Activated CD4-positive, alpha-beta T cell treated with anti-CD3 and anti-CD28 coated beads, Interleukin-2, amount 10 ng/mL, durations not matched to agents 24 days and 14 days (primary cell): ENCODE data around the gene TSPAN5. TPM values are rescaled to one million over a fixed set of nuclear protein-coding genes. Genes with fewer than 3 reads are reported as not detected.

Experiments used
- DNase-seq: peaks from one replicate; pipeline ENCODE4 v3.0.0; 2022
- H3K27ac Mint-ChIP-seq: one replicate; pipeline ENCODE4 v1.8.0; 2022; ENCODE audit warnings: mild to moderate bottlenecking, mixed read lengths
- H3K27me3 Mint-ChIP-seq: one replicate; pipeline ENCODE4 v1.8.0; 2022; ENCODE audit warnings: mixed read lengths
- H3K36me3 Mint-ChIP-seq: one replicate; pipeline ENCODE4 v1.8.0; 2022; ENCODE audit warnings: low read depth, mild to moderate bottlenecking, mixed read lengths
- H3K4me1 Mint-ChIP-seq: one replicate; pipeline ENCODE4 v1.8.0; 2021; ENCODE audit warnings: mixed read lengths
- H3K4me3 Mint-ChIP-seq: one replicate; pipeline ENCODE4 v1.8.0; 2022; ENCODE audit warnings: mild to moderate bottlenecking, moderate library complexity, mixed read lengths
- H3K9me3 Mint-ChIP-seq: one replicate; pipeline ENCODE4 v1.8.0; 2021; ENCODE audit warnings: mixed read lengths
- intact Hi-C: fragments of 100-400 bp; cut with micrococcal nuclease; formaldehyde crosslinking; loops from one replicate; pipeline ENCODE4 v1.15.1; 2023
- total RNA-seq: library from RNA; stranded (reverse); gene quantifications from 2 replicates; pipeline ENCODE4 v1.2.3, GENCODE V29; 2022

The TSPAN5 gene
- total RNA-seq, 1 donor from 2014 or later = 30.7 TPM

- H3K9me3 Mint-ChIP-seq = no peaks in the 10 kb centered on the region
- peaks cover 62% of the 10 kb centered on the region for H3K4me1 Mint-ChIP-seq
- no peaks in the 10 kb centered on the region for H3K27me3 Mint-ChIP-seq
- H3K36me3 Mint-ChIP-seq = peaks cover 29% of the 10 kb centered on the region
- intact Hi-C loops = loop anchor here (1.0 to 10.0 kb wide), 8 partner anchors 11 to 152 kb away; no protein-coding TSS in a partner anchor
- peak overlapping the region; percentile 78 for H3K27ac Mint-ChIP-seq
- peak; percentile 81 for DNase-seq
- peak overlapping the region; percentile 73 for H3K4me3 Mint-ChIP-seq
These were observed 147.5 kb downstream of the TSPAN5 start for GRCh38 chr4:98510757-98511517.

GRCh38 chr4:98510340-98510739 is 148.1 kb downstream of the TSPAN5 start:
- peaks cover 60% of the 10 kb centered on the region for H3K4me1 Mint-ChIP-seq

GRCh38 chr4:98509721-98510120 is 148.7 kb downstream of the TSPAN5 start:
- no peaks in the 10 kb centered on the region for H3K9me3 Mint-ChIP-seq
- H3K27me3 Mint-ChIP-seq = no peaks in the 10 kb centered on the region
- H3K4me3 Mint-ChIP-seq = no peak overlapping the region
- no peak for DNase-seq
- H3K4me1 Mint-ChIP-seq = peaks cover 58% of the 10 kb centered on the region
- H3K36me3 Mint-ChIP-seq = peaks cover 32% of the 10 kb centered on the region
- intact Hi-C loops = loop anchor here (2.0 to 10.0 kb wide), 4 partner anchors 19 to 102 kb away; no protein-coding TSS in a partner anchor
- peak overlapping the region; percentile 36 for H3K27ac Mint-ChIP-seq

More at GRCh38 chr4:98510340-98510739, 148.1 kb downstream of the TSPAN5 start:
- no peaks in the 10 kb centered on the region for H3K9me3 Mint-ChIP-seq
- H3K4me3 Mint-ChIP-seq = peak overlapping the region; percentile 73
- DNase-seq = no peak
- intact Hi-C loops = loop anchor here (2.0 to 10.0 kb wide), 4 partner anchors 18 to 103 kb away; no protein-coding TSS in a partner anchor
- peaks cover 31% of the 10 kb centered on the region for H3K36me3 Mint-ChIP-seq
- no peaks in the 10 kb centered on the region for H3K27me3 Mint-ChIP-seq
- H3K27ac Mint-ChIP-seq = peak overlapping the region; percentile 78

GRCh38 chr4:98508829-98509598 is 149.4 kb downstream of the TSPAN5 start:
- peak overlapping the region; percentile 36 for H3K27ac Mint-ChIP-seq
- H3K36me3 Mint-ChIP-seq = peaks cover 37% of the 10 kb centered on the region
- intact Hi-C loops = no loop called here
- no peaks in the 10 kb centered on the region for H3K9me3 Mint-ChIP-seq
- H3K4me3 Mint-ChIP-seq = no peak overlapping the region
- peaks cover 56% of the 10 kb centered on the region for H3K4me1 Mint-ChIP-seq
- no peak for DNase-seq
- no peaks in the 10 kb centered on the region for H3K27me3 Mint-ChIP-seq

- Mint-ChIP-seq H3K27me3 (no peaks in the 10 kb centered on the region), H3K4me3 (no peak overlapping the region), H3K9me3 (no peaks in the 10 kb centered on the region), H3K4me1 (peaks cover 54% of the 10 kb centered on the region), H3K36me3 (peaks cover 39% of the 10 kb centered on the region), H3K27ac (no peak overlapping the region)
- intact Hi-C loops = no loop called here
- DNase-seq = no peak
These were observed 150.2 kb downstream of the TSPAN5 start for GRCh38 chr4:98508248-98508647.

GRCh38 chr4:98507299-98507698 is 151.1 kb downstream of the TSPAN5 start:
- intact Hi-C loops = no loop called here
- Mint-ChIP-seq H3K27me3 (no peaks in the 10 kb centered on the region), H3K9me3 (peaks cover 3% of the 10 kb centered on the region), H3K27ac (no peak overlapping the region), H3K4me1 (peaks cover 48% of the 10 kb centered on the region), H3K4me3 (no peak overlapping the region), H3K36me3 (peaks cover 45% of the 10 kb centered on the region)
- no peak for DNase-seq

- H3K4me1 Mint-ChIP-seq = peaks cover 54% of the 10 kb centered on the region
- H3K27ac Mint-ChIP-seq = no peak overlapping the region
- peaks cover 8% of the 10 kb centered on the region for H3K9me3 Mint-ChIP-seq
- no peak overlapping the region for H3K4me3 Mint-ChIP-seq
- peaks cover 53% of the 10 kb centered on the region for H3K36me3 Mint-ChIP-seq
- no peak for DNase-seq
- H3K27me3 Mint-ChIP-seq = no peaks in the 10 kb centered on the region
- intact Hi-C loops = no loop called here
These were observed 151.8 kb downstream of the TSPAN5 start for GRCh38 chr4:98506462-98507132.

GRCh38 chr4:98505992-98506391 is 152.4 kb downstream of the TSPAN5 start:
- peaks cover 58% of the 10 kb centered on the region for H3K36me3 Mint-ChIP-seq
- H3K9me3 Mint-ChIP-seq = peaks cover 13% of the 10 kb centered on the region
- H3K4me1 Mint-ChIP-seq = peaks cover 55% of the 10 kb centered on the region
- intact Hi-C loops = no loop called here
- no peaks in the 10 kb centered on the region for H3K27me3 Mint-ChIP-seq
- DNase-seq = no peak
- H3K4me3 Mint-ChIP-seq = no peak overlapping the region
- H3K27ac Mint-ChIP-seq = no peak overlapping the region

GRCh38 chr4:98504091-98504490 is 154.3 kb downstream of the TSPAN5 start:
- H3K9me3 Mint-ChIP-seq = peaks cover 13% of the 10 kb centered on the region
- H3K4me3 Mint-ChIP-seq = no peak overlapping the region
- peaks cover 53% of the 10 kb centered on the region for H3K36me3 Mint-ChIP-seq
- DNase-seq = no peak
- H3K4me1 Mint-ChIP-seq = peaks cover 44% of the 10 kb centered on the region
- no peaks in the 10 kb centered on the region for H3K27me3 Mint-ChIP-seq
- intact Hi-C loops = no loop called here
- H3K27ac Mint-ChIP-seq = no peak overlapping the region

GRCh38 chr4:98503676-98504075 is 154.7 kb downstream of the TSPAN5 start:
- Mint-ChIP-seq H3K4me1 (peaks cover 40% of the 10 kb centered on the region), H3K27me3 (no peaks in the 10 kb centered on the region), H3K9me3 (peaks cover 13% of the 10 kb centered on the region), H3K36me3 (peaks cover 52% of the 10 kb centered on the region), H3K27ac (no peak overlapping the region), H3K4me3 (no peak overlapping the region)
- intact Hi-C loops = no loop called here
- no peak for DNase-seq

- Mint-ChIP-seq H3K4me3 (no peak overlapping the region), H3K4me1 (peaks cover 38% of the 10 kb centered on the region), H3K27me3 (no peaks in the 10 kb centered on the region), H3K36me3 (peaks cover 52% of the 10 kb centered on the region), H3K27ac (no peak overlapping the region), H3K9me3 (peaks cover 13% of the 10 kb centered on the region)
- intact Hi-C loops = no loop called here
- DNase-seq = no peak
These were observed 155.8 kb downstream of the TSPAN5 start for GRCh38 chr4:98502624-98503023.

- Mint-ChIP-seq H3K27ac (no peak overlapping the region), H3K4me3 (no peak overlapping the region), H3K36me3 (peaks cover 51% of the 10 kb centered on the region), H3K9me3 (peaks cover 13% of the 10 kb centered on the region), H3K4me1 (peaks cover 36% of the 10 kb centered on the region), H3K27me3 (no peaks in the 10 kb centered on the region)
- intact Hi-C loops = no loop called here
- DNase-seq = no peak
These were observed 156.4 kb downstream of the TSPAN5 start for GRCh38 chr4:98502031-98502430.

- intact Hi-C loops = no loop called here
- Mint-ChIP-seq H3K4me3 (no peak overlapping the region), H3K36me3 (peaks cover 48% of the 10 kb centered on the region), H3K27ac (no peak overlapping the region), H3K4me1 (peaks cover 34% of the 10 kb centered on the region), H3K9me3 (peaks cover 13% of the 10 kb centered on the region), H3K27me3 (no peaks in the 10 kb centered on the region)
- no peak for DNase-seq
These were observed 157.0 kb downstream of the TSPAN5 start for GRCh38 chr4:98501383-98501782.

GRCh38 chr4:98498774-98499173 is 159.6 kb downstream of the TSPAN5 start:
- intact Hi-C loops = no loop called here
- no peak overlapping the region for H3K4me3 Mint-ChIP-seq
- no peak for DNase-seq
- H3K4me1 Mint-ChIP-seq = peaks cover 26% of the 10 kb centered on the region
- H3K9me3 Mint-ChIP-seq = peaks cover 13% of the 10 kb centered on the region
- peaks cover 31% of the 10 kb centered on the region for H3K36me3 Mint-ChIP-seq
- no peaks in the 10 kb centered on the region for H3K27me3 Mint-ChIP-seq
- H3K27ac Mint-ChIP-seq = no peak overlapping the region
